H1 (cell line): Measurements from ENCODE around the gene PHF10. TPM values are rescaled to one million over a fixed set of nuclear protein-coding genes. Genes with fewer than 3 reads are reported as not detected.

Source experiments
- CTCF ChIA-PET: fragments of 300-600 bp; sonication (Branson Sonifier 250); formaldehyde crosslinking; loops from one replicate; lab custom pipeline; 2021; ENCODE audit not compliant: partially characterized antibody; lab: Charles Lee
- POLR2A ChIA-PET: fragments of 300-600 bp; sonication (Branson Sonifier 250); formaldehyde crosslinking; loops from one replicate; lab custom pipeline; 2021; ENCODE audit warnings: inconsistent platforms; ENCODE audit not compliant: partially characterized antibody; lab: Charles Lee
- DNase-seq, 2 experiments: peaks; one replicate each; pipeline versions ENCODE4 v3.0.0 to v3.0.0-alpha.2; 2010 to 2022; ENCODE audit warnings: low spot score in 2 of 2, low read depth in 1 of 2, mixed read lengths in 1 of 2
- FAIRE-seq: peaks from 2 replicates; lab custom pipeline; 2011; peaks lifted over from hg19 to GRCh38; lab: Jason Lieb, UNC
- H2AFZ ChIP-seq: 2 replicates; pipeline ENCODE4 v1.8.1; 2012; ENCODE audit warnings: low read length, inconsistent platforms
- H2AK5ac ChIP-seq: 2 replicates; pipeline ENCODE4 v1.6.1; 2013; ENCODE audit warnings: low read depth, low read length
- H2BK120ac ChIP-seq: replicated peaks from 2 replicates; pipeline ENCODE3; 2013; ENCODE audit warnings: low read depth, low read length, inconsistent platforms
- H2BK12ac ChIP-seq: 2 replicates; pipeline ENCODE4 v1.6.1; 2013; ENCODE audit warnings: low read depth, low read length
- H2BK15ac ChIP-seq: 2 replicates; pipeline ENCODE4 v1.6.1; 2013; ENCODE audit warnings: low read length
- H2BK20ac ChIP-seq: 2 replicates; pipeline ENCODE4 v1.6.1; 2013; ENCODE audit warnings: low read length
- H2BK5ac ChIP-seq: 2 replicates; pipeline ENCODE4 v1.6.1; 2013; ENCODE audit warnings: low read depth, low read length
- H3K14ac ChIP-seq: 2 replicates; pipeline ENCODE4 v1.6.1; 2013; ENCODE audit warnings: inconsistent platforms; ENCODE audit not compliant: insufficient read length
- H3K18ac ChIP-seq: 2 replicates; pipeline ENCODE4 v1.6.1; 2013; ENCODE audit warnings: low read length; ENCODE audit errors: extremely low read depth
- H3K23ac ChIP-seq: 2 replicates; pipeline ENCODE4 v1.6.1; 2013; ENCODE audit warnings: inconsistent platforms; ENCODE audit not compliant: insufficient read length
- H3K23me2 ChIP-seq: 2 replicates; pipeline ENCODE4 v1.6.1; 2013; ENCODE audit warnings: low read depth, low read length
- H3K27ac ChIP-seq: 2 replicates; pipeline ENCODE4 v1.6.1; 2011; ENCODE audit warnings: low read depth, low read length, inconsistent platforms
- H3K27me3 ChIP-seq, 4 experiments: replicated peaks in 1 of 4; 1 replicate in 1 of 4; 2 replicates in 3 of 4; pipeline versions ENCODE4 v1.6.1 to v1.8.1; 2011 to 2013; ENCODE audit warnings: low read length in 3 of 4, mild to moderate bottlenecking in 3 of 4, inconsistent platforms in 2 of 4, mixed read lengths in 2 of 4, moderate library complexity in 1 of 4; ENCODE audit not compliant: control insufficient read depth in 3 of 4, insufficient read depth in 3 of 4; ENCODE audit errors: extremely low read depth in 1 of 4
- H3K36me3 ChIP-seq, 4 experiments: 2 replicates each; pipeline versions ENCODE4 v1.6.1 to v1.8.1; 2011 to 2013; ENCODE audit warnings: mild to moderate bottlenecking in 4 of 4, low read length in 3 of 4, moderate library complexity in 2 of 4, control low read depth in 1 of 4, inconsistent platforms in 1 of 4; ENCODE audit not compliant: insufficient read depth in 4 of 4, control insufficient read depth in 2 of 4
- H3K4ac ChIP-seq: replicated peaks from 2 replicates; pipeline ENCODE3; 2013; ENCODE audit warnings: low read length, low read depth, mixed read lengths, inconsistent platforms; ENCODE audit not compliant: insufficient read length
- H3K4me1 ChIP-seq, 4 experiments: replicated peaks in 1 of 4; 1 replicate in 1 of 4; 2 replicates in 3 of 4; pipeline versions ENCODE4 v1.6.1 to v1.8.1; 2011 to 2013; ENCODE audit warnings: low read length in 3 of 4, inconsistent platforms in 2 of 4, mixed read lengths in 1 of 4; ENCODE audit not compliant: insufficient read depth in 4 of 4, control insufficient read depth in 3 of 4
- H3K4me2 ChIP-seq, 2 experiments: 2 replicates each; pipeline versions ENCODE4 v1.6.1 to v1.8.1; 2011 to 2013; ENCODE audit warnings: low read depth in 2 of 2, low read length in 2 of 2, control low read depth in 1 of 2, inconsistent platforms in 1 of 2, mild to moderate bottlenecking in 1 of 2; ENCODE audit not compliant: insufficient read depth in 1 of 2
- H3K4me3 ChIP-seq, 4 experiments: fragments of 200-600, 300-600 bp in 1 of 4; sonication (generic), shearing (Covaris generic), sonication (Bioruptor Twin) in 1 of 4; 2 replicates each; pipeline versions ENCODE4 v1.5.1 to v1.8.1; 2011 to 2016; ENCODE audit warnings: low read length in 4 of 4, low read depth in 3 of 4, control low read depth in 2 of 4, inconsistent platforms in 2 of 4, mild to moderate bottlenecking in 2 of 4, mixed read lengths in 1 of 4, moderate library complexity in 1 of 4; ENCODE audit not compliant: insufficient read depth in 2 of 4; ENCODE audit errors: extremely low read depth in 1 of 4
- H3K56ac ChIP-seq: replicated peaks from 2 replicates; pipeline ENCODE3; 2013; ENCODE audit warnings: low read depth, mild to moderate bottlenecking, mixed read lengths, low read length, inconsistent platforms; ENCODE audit not compliant: insufficient read length
- H3K79me1 ChIP-seq: 2 replicates; pipeline ENCODE4 v1.6.1; 2013; ENCODE audit warnings: low read depth, low read length, control low read depth
- H3K79me2 ChIP-seq, 2 experiments: 2 replicates each; pipeline versions ENCODE4 v1.6.1 to v1.8.1; 2012 to 2013; ENCODE audit warnings: low read length in 2 of 2, mild to moderate bottlenecking in 2 of 2, inconsistent platforms in 1 of 2; ENCODE audit not compliant: insufficient read depth in 2 of 2, control insufficient read depth in 1 of 2
- H3K9ac ChIP-seq, 4 experiments: replicated peaks in 1 of 4; 1 replicate in 1 of 4; 2 replicates in 3 of 4; pipeline versions ENCODE4 v1.6.1 to v1.8.1; 2011 to 2013; ENCODE audit warnings: low read depth in 3 of 4, low read length in 3 of 4, control low read depth in 2 of 4, mild to moderate bottlenecking in 2 of 4, moderate library complexity in 2 of 4, inconsistent platforms in 1 of 4; ENCODE audit errors: extremely low read depth in 1 of 4
- H3K9me3 ChIP-seq, 2 experiments: 2 replicates each; pipeline versions ENCODE4 v1.6.1 to v1.8.1; 2012 to 2013; ENCODE audit warnings: mild to moderate bottlenecking in 2 of 2, moderate library complexity in 2 of 2, control low read depth in 1 of 2, inconsistent platforms in 1 of 2, low read depth in 1 of 2, low read length in 1 of 2, mixed read lengths in 1 of 2; ENCODE audit not compliant: insufficient read depth in 2 of 2
- H4K20me1 ChIP-seq, 2 experiments: replicated peaks in 1 of 2; 2 replicates each; pipeline versions ENCODE3 to v1.8.1; 2011 to 2013; ENCODE audit warnings: inconsistent platforms in 2 of 2, low read length in 2 of 2, mild to moderate bottlenecking in 1 of 2; ENCODE audit not compliant: insufficient read depth in 2 of 2, control insufficient read depth in 1 of 2
- H4K5ac ChIP-seq: 2 replicates; pipeline ENCODE4 v1.6.1; 2013; ENCODE audit warnings: low read length, low read depth, mixed read lengths, inconsistent platforms; ENCODE audit not compliant: insufficient read length
- H4K8ac ChIP-seq: 2 replicates; pipeline ENCODE4 v1.8.0; 2013; ENCODE audit warnings: mild to moderate bottlenecking, moderate library complexity, low read length, inconsistent platforms; ENCODE audit not compliant: insufficient read depth; ENCODE audit errors: extremely low read depth
- H4K91ac ChIP-seq: replicated peaks from 2 replicates; pipeline ENCODE3; 2013; ENCODE audit warnings: low read length, mixed read lengths, inconsistent platforms; ENCODE audit not compliant: insufficient read length
- BACH1 ChIP-seq: IDR thresholded peaks from 2 replicates; pipeline ENCODE4 v1.6.1; 2012; ENCODE audit warnings: low read length, improper control_type of control experiment
- BRCA1 ChIP-seq: IDR thresholded peaks from 2 replicates; pipeline ENCODE4 v1.6.1; 2012; ENCODE audit warnings: low read depth, low read length, improper control_type of control experiment
- CBX5 ChIP-seq: fragments of 300-800, 300-1000 bp; sonication (generic); IDR thresholded peaks from 2 replicates; pipeline ENCODE4 v1.7.1; 2016; ENCODE audit warnings: antibody characterized with exemption, low read length, low read depth
- FOSL1 ChIP-seq: IDR thresholded peaks from 2 replicates; pipeline ENCODE4 v1.6.1; 2011; ENCODE audit warnings: mild to moderate bottlenecking, low read depth, low read length, moderate library complexity; ENCODE audit not compliant: insufficient read depth
- HDAC6 ChIP-seq: IDR thresholded peaks from one replicate; pipeline ENCODE4 v1.7.1; 2012; ENCODE audit warnings: low read depth, mild to moderate bottlenecking, inconsistent platforms, low read length, moderate library complexity
- MAFK ChIP-seq: IDR thresholded peaks from 2 replicates; pipeline ENCODE4 v1.6.1; 2012; ENCODE audit warnings: low read depth, mild to moderate bottlenecking, improper control_type of control experiment, low read length
- POLR2AphosphoS5 ChIP-seq: IDR thresholded peaks from 2 replicates; pipeline ENCODE4 v1.6.1; 2011; ENCODE audit warnings: low read depth, low read length
- SIX5 ChIP-seq: IDR thresholded peaks from 2 replicates; pipeline ENCODE4 v1.6.1; 2011; ENCODE audit warnings: mild to moderate bottlenecking, low read depth, low read length
- SP2 ChIP-seq: IDR thresholded peaks from 2 replicates; pipeline ENCODE4 v1.6.1; 2012; ENCODE audit warnings: mild to moderate bottlenecking, low read length, inconsistent platforms
- TEAD4 ChIP-seq: IDR thresholded peaks from 2 replicates; pipeline ENCODE4 v1.6.1; 2012; ENCODE audit warnings: low read depth, low read length, inconsistent platforms, mixed read lengths
- WGBS, 2 experiments: shearing (Covaris generic) in 1 of 2; methylation state at CpG; one replicate each; pipeline versions ENCODE4 v1.1.6 to v1.1.7; 2013 to 2015; ENCODE audit warnings: low lambda C conversion rate in 2 of 2, mixed read lengths in 2 of 2, inconsistent platforms in 1 of 2, low coverage in 1 of 2, missing lambda C conversion rate in 1 of 2; ENCODE audit not compliant: insufficient replicate concordance in 2 of 2, insufficient coverage in 1 of 2, insufficient read length in 1 of 2; ENCODE audit errors: extremely low coverage in 1 of 2, missing lambda C conversion rate in 1 of 2; 5-methylcytosine and 5-hydroxymethylcytosine counted together
- polyA plus RNA-seq, 7 experiments: library from polyadenylated mRNA; depleted of rRNA in 3 of 7; stranded (reverse) in 5 of 7; unstranded in 2 of 7; fragments of >200 nt in 5 of 7; fragments of 200-250 nt in 2 of 7; gene quantifications; 1 replicate in 5 of 7; 2 replicates in 1 of 7; 4 replicates in 1 of 7; pipeline versions ENCODE4 v1.2.1 to v1.2.3, GENCODE V29; 2011 to 2013; ENCODE audit warnings: missing spikeins in 2 of 7, mixed read lengths in 2 of 7
- total RNA-seq: library from RNA; stranded (reverse); fragmentation: NEBNext Ultra II Directional; extraction: Animal tissue kit (Norgen Biotek cat#: 25700); gene quantifications from 2 replicates; pipeline ENCODE4 v1.2.1, GENCODE V29; 2021
- TF ChIP-seq, protein P1 (sequence below), 3 experiments: IDR thresholded peaks; 1 replicate in 2 of 3; 2 replicates in 1 of 3; pipeline versions ENCODE4 v1.5.1 to v1.6.1; 2011; ENCODE audit warnings: low read length in 3 of 3, mild to moderate bottlenecking in 3 of 3, inconsistent platforms in 2 of 3, low read depth in 1 of 3, moderate library complexity in 1 of 3; ENCODE audit not compliant: insufficient read depth in 1 of 3; ENCODE audit errors: control extremely low read depth in 1 of 3
- TF ChIP-seq, protein P2 (sequence below): IDR thresholded peaks from 2 replicates; pipeline ENCODE4 v1.6.1; 2012; ENCODE audit warnings: inconsistent platforms

The PHF10 gene
- total and polyA plus RNA-seq, 2 of the 8 experiments (the other 6 are each of a cell fraction or from before 2014, with no cell fraction given): 15.6 to 51.1 TPM

- H4K20me1 ChIP-seq: peaks cover 2 to 3% of the 10 kb centered on the region in 2 experiments
- no peaks in the 10 kb centered on the region for H3K4me1 ChIP-seq
- H2BK5ac ChIP-seq: no peak overlapping the region
- peaks cover 2% of the 10 kb centered on the region; the same call in 1 of the 2 replicates for H3K23me2 ChIP-seq
- WGBS, 2 experiments: 86% methylated on average over 10 of the region's 10 CpGs; no CpG with 5 or more reads in 1 of the 2 experiments
- no peak overlapping the region for H2BK12ac ChIP-seq
- no peak overlapping the region for H4K8ac ChIP-seq
- no peak overlapping the region for H3K14ac ChIP-seq
- no peak overlapping the region for H3K23ac ChIP-seq
- no peak overlapping the region for H4K91ac ChIP-seq
- peaks cover 0 to 8% (median 3%) of the 10 kb centered on the region in 4 experiments; a peak in 3 of 8 replicates for H3K36me3 ChIP-seq
- H4K5ac ChIP-seq: no peak overlapping the region
- FAIRE-seq: no peak
- no peak overlapping the region for H2AK5ac ChIP-seq
- H3K4me3 ChIP-seq: no peak overlapping the region
- no peak overlapping the region for H3K4me2 ChIP-seq
- H3K56ac ChIP-seq: no peak overlapping the region
- no peaks in the 10 kb centered on the region for H3K27me3 ChIP-seq
- no peak overlapping the region for H3K18ac ChIP-seq
- no peak overlapping the region for H2BK20ac ChIP-seq
- POLR2A ChIA-PET: interaction anchor here (1.6 to 2.6 kb wide), 3 partner anchors 11 to 38 kb away, joined by 5 to 12 read pairs (median 6); partner anchors contain the start of genes DYNLT2, ERMARD and PHF10
- H3K4ac ChIP-seq: no peak overlapping the region
- no peak for DNase-seq
- H3K9ac ChIP-seq: no peak overlapping the region
- H3K79me2 ChIP-seq: no peaks in the 10 kb centered on the region; a peak in 1 of 4 replicates
- no peak overlapping the region for H2BK120ac ChIP-seq
- H3K9me3 ChIP-seq: no peaks in the 10 kb centered on the region
- H2BK15ac ChIP-seq: no peak overlapping the region
- no peak overlapping the region for H2AFZ ChIP-seq
- CTCF ChIA-PET: interaction anchor here (1.7 kb wide), 1 partner anchor 10 kb away, joined by 6 read pairs; no protein-coding TSS in a partner anchor
- no peaks in the 10 kb centered on the region for H3K79me1 ChIP-seq
- no peak overlapping the region for H3K27ac ChIP-seq
- TF ChIP-seq, protein P1, sequence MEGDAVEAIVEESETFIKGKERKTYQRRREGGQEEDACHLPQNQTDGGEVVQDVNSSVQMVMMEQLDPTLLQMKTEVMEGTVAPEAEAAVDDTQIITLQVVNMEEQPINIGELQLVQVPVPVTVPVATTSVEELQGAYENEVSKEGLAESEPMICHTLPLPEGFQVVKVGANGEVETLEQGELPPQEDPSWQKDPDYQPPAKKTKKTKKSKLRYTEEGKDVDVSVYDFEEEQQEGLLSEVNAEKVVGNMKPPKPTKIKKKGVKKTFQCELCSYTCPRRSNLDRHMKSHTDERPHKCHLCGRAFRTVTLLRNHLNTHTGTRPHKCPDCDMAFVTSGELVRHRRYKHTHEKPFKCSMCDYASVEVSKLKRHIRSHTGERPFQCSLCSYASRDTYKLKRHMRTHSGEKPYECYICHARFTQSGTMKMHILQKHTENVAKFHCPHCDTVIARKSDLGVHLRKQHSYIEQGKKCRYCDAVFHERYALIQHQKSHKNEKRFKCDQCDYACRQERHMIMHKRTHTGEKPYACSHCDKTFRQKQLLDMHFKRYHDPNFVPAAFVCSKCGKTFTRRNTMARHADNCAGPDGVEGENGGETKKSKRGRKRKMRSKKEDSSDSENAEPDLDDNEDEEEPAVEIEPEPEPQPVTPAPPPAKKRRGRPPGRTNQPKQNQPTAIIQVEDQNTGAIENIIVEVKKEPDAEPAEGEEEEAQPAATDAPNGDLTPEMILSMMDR (IDR thresholded peaks at IDR 0.05; ENCODE audit: control extremely low read depth in 1 of 3, insufficient read depth in 1 of 3, low read depth in 1 of 3, low read length in 3 of 3): no peak
- TF ChIP-seq POLR2AphosphoS5: no peak
- TF ChIP-seq BACH1: no peak
- no peak for TF ChIP-seq CBX5
- no peak for TF ChIP-seq SP2
- TF ChIP-seq, protein P2, sequence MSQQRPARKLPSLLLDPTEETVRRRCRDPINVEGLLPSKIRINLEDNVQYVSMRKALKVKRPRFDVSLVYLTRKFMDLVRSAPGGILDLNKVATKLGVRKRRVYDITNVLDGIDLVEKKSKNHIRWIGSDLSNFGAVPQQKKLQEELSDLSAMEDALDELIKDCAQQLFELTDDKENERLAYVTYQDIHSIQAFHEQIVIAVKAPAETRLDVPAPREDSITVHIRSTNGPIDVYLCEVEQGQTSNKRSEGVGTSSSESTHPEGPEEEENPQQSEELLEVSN: no peak
- no peak for TF ChIP-seq MAFK
- TF ChIP-seq FOSL1: no peak
- no peak for TF ChIP-seq SIX5
- no peak for TF ChIP-seq BRCA1
- no peak for TF ChIP-seq HDAC6
- no peak for TF ChIP-seq TEAD4
Measured at GRCh38 chr6:169763308-169763707, 39.0 kb upstream of the PHF10 start.
